B cell (primary cell): ENCODE data around the gene BTBD1.

Experiments used
- EZH2 ChIP-seq: IDR thresholded peaks from 2 replicates; pipeline ENCODE4 v1.6.1; 2012; ENCODE audit warnings: borderline replicate concordance, low read depth, mild to moderate bottlenecking, moderate library complexity, low read length; ENCODE audit not compliant: insufficient read depth, poor library complexity, severe bottlenecking
- TF ChIP-seq, protein P1 (sequence below): fragments of 200-600 bp; IDR thresholded peaks from one replicate; pipeline ENCODE4 v1.8.0; 2022; ENCODE audit warnings: antibody characterized with exemption, mild to moderate bottlenecking

DNA sequence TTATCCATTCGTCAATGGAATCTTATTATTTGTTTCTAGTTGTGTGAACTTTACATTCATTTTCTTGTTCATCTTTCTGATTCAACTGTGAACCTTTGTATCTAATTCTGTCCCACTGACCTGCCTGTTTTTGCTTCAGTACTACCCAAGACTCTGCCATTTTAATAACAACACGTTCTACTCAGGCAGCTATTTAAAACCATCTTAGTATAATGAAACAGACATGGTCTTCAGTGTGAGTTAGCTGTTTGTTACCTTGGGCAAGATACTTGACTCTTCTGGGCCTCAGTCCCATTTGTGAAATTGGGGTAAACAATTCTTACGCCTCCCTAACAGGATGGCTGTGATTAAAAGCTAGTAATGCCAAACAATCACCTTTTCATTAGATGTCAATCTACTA lies 1.6 kb downstream of the BTBD1 start:
- TF ChIP-seq, protein P1, sequence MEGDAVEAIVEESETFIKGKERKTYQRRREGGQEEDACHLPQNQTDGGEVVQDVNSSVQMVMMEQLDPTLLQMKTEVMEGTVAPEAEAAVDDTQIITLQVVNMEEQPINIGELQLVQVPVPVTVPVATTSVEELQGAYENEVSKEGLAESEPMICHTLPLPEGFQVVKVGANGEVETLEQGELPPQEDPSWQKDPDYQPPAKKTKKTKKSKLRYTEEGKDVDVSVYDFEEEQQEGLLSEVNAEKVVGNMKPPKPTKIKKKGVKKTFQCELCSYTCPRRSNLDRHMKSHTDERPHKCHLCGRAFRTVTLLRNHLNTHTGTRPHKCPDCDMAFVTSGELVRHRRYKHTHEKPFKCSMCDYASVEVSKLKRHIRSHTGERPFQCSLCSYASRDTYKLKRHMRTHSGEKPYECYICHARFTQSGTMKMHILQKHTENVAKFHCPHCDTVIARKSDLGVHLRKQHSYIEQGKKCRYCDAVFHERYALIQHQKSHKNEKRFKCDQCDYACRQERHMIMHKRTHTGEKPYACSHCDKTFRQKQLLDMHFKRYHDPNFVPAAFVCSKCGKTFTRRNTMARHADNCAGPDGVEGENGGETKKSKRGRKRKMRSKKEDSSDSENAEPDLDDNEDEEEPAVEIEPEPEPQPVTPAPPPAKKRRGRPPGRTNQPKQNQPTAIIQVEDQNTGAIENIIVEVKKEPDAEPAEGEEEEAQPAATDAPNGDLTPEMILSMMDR: no peak
- no peak for TF ChIP-seq EZH2
